Breast epithelium (tissue), 4 donors: Measurements from ENCODE around the gene TPCN2. TPM values are rescaled to one million over a fixed set of nuclear protein-coding genes. Genes with fewer than 3 reads are reported as not detected.

ENCODE experiments used
- DNase-seq, 2 donors: peaks; one replicate each; pipeline ENCODE4 v3.0.0-alpha.2; 2019; ENCODE audit warnings: low spot score in 2 of 2
- H3K27ac ChIP-seq, 2 donors: fragments of 200-600 bp; sonication (generic) in 1 of 2; one replicate each; pipeline ENCODE4 v1.5.1; 2016 to 2019; ENCODE audit warnings: mild to moderate bottlenecking in 1 of 2
- H3K27me3 ChIP-seq, 2 donors: fragments of 200-600 bp; sonication (generic) in 1 of 2; one replicate each; pipeline versions ENCODE4 v1.5.1 to v1.6.0; 2017 to 2019; ENCODE audit warnings: control low read depth in 1 of 2, mild to moderate bottlenecking in 1 of 2
- H3K36me3 ChIP-seq: fragments of 200-600 bp; one replicate; pipeline ENCODE4 v1.5.1; 2019
- H3K4me1 ChIP-seq, 2 donors: fragments of 200-600 bp; sonication (generic); one replicate each; pipeline ENCODE4 v1.5.1; 2016 to 2019; ENCODE audit warnings: control low read depth in 1 of 2
- H3K4me3 ChIP-seq, 3 donors: fragments of 200-600 bp; sonication (generic); 1 replicate in 2 of 3; 2 replicates in 1 of 3; pipeline ENCODE4 v1.5.1; 2016 to 2019; ENCODE audit warnings: mild to moderate bottlenecking in 3 of 3, moderate library complexity in 2 of 3
- H3K9me3 ChIP-seq, 2 donors: fragments of 200-600 bp; sonication (generic) in 1 of 2; one replicate each; pipeline ENCODE4 v1.5.1; 2016 to 2019; ENCODE audit warnings: control low read depth in 1 of 2
- POLR2A ChIP-seq: fragments of 450-650 bp; IDR thresholded peaks from one replicate; pipeline ENCODE4 v1.6.1; 2016; ENCODE audit warnings: antibody characterized with exemption, mild to moderate bottlenecking, moderate library complexity
- POLR2AphosphoS5 ChIP-seq, 3 donors: sonication (generic); formaldehyde crosslinking; IDR thresholded peaks; one replicate each; pipeline ENCODE4 v1.6.1; 2017; ENCODE audit warnings: antibody characterized with exemption in 3 of 3
- intact Hi-C: fragments of 100-400 bp; cut with DNase I; formaldehyde crosslinking; loops from one replicate; pipeline ENCODE4 v1.15.1; 2023; ENCODE audit warnings: low total_unique reads
- total RNA-seq, 3 donors: library from RNA; depleted of rRNA; stranded (reverse); fragments of >200 nt; gene quantifications; one replicate each; pipeline ENCODE4 v1.1.0, GENCODE V29; 2016
- TF ChIP-seq, protein P1 (sequence below), 3 donors: fragments of 450-650 bp; IDR thresholded peaks; one replicate each; pipeline ENCODE4 v1.5.1; 2016 to 2017; ENCODE audit warnings: antibody characterized with exemption in 3 of 3, mild to moderate bottlenecking in 3 of 3, moderate library complexity in 3 of 3

The TPCN2 gene
- total RNA-seq, 3 donors from 2014 or later = 13.0 to 18.0 (median 13.8) TPM

- Histone ChIP-seq H3K36me3 (no peaks in the 10 kb centered on the region), H3K27me3 (no peaks in the 10 kb centered on the region), H3K27ac (peak within 1 kb of the TSS; percentile 16 to 44), H3K4me1 (peaks cover 0 to 8% of the 10 kb centered on the region in 2 donors), H3K9me3 (no peaks in the 10 kb centered on the region), H3K4me3 (no peak within 1 kb of the TSS)
- TF ChIP-seq POLR2A = no peak
- TF ChIP-seq POLR2AphosphoS5 (IDR thresholded peaks at IDR 0.05) = no peak
- TF ChIP-seq, protein P1, sequence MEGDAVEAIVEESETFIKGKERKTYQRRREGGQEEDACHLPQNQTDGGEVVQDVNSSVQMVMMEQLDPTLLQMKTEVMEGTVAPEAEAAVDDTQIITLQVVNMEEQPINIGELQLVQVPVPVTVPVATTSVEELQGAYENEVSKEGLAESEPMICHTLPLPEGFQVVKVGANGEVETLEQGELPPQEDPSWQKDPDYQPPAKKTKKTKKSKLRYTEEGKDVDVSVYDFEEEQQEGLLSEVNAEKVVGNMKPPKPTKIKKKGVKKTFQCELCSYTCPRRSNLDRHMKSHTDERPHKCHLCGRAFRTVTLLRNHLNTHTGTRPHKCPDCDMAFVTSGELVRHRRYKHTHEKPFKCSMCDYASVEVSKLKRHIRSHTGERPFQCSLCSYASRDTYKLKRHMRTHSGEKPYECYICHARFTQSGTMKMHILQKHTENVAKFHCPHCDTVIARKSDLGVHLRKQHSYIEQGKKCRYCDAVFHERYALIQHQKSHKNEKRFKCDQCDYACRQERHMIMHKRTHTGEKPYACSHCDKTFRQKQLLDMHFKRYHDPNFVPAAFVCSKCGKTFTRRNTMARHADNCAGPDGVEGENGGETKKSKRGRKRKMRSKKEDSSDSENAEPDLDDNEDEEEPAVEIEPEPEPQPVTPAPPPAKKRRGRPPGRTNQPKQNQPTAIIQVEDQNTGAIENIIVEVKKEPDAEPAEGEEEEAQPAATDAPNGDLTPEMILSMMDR (IDR thresholded peaks at IDR 0.05) = no peak
- intact Hi-C loops = no loop called here
- DNase-seq = no peak
These were observed 106.8 kb downstream of the TPCN2 start, which contains the start of gene SMIM38 for GRCh38 chr11:69155302-69156234. SMIM38 (plus strand) TSS chr11:69155935; CDS start chr11:69157847, 1,912 bp downstream.

GRCh38 chr11:69156235-69156639 lies 107.5 kb downstream of the TPCN2 start:
- H3K27me3 ChIP-seq = no peaks in the 10 kb centered on the region
- intact Hi-C loops = no loop called here
- H3K27ac ChIP-seq = no peak overlapping the region
- no peak for DNase-seq
- no peak overlapping the region for H3K4me3 ChIP-seq
- peaks cover 0 to 8% of the 10 kb centered on the region in 2 donors for H3K4me1 ChIP-seq
- H3K36me3 ChIP-seq = no peaks in the 10 kb centered on the region
- H3K9me3 ChIP-seq = no peaks in the 10 kb centered on the region
- TF ChIP-seq POLR2A (no peak), POLR2AphosphoS5 (IDR thresholded peaks at IDR 0.05) (no peak)
- TF ChIP-seq, protein P1 (IDR thresholded peaks at IDR 0.05) = no peak

DNA sequence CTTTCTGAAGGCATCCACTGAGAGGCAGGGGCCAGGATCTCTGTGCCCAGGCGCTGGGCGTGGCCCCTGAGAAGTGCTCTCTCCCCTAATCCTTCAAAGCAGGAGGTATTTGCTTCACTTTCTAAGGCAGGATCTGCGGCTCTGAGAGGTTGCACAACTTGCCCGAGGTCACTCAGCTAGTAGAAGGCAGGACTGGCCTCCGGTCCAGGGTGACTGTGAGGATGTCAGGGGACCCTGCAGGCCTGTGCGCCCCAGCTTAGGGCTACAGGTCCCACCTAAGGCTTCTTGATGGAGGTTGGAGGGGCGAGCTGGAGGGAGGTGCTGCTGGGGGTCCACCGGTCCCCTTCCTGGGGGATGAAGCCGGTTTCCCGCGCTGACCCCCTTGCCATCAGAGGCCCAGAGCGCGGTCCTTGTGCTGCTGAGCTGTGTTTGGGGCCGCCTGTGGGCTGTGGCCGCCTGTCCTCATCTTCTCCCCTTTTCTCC lies 108.0 kb downstream of the TPCN2 start:
- H3K27me3 ChIP-seq = no peaks in the 10 kb centered on the region
- H3K9me3 ChIP-seq = no peaks in the 10 kb centered on the region
- intact Hi-C loops = no loop called here
- no peak for TF ChIP-seq POLR2AphosphoS5 (IDR thresholded peaks at IDR 0.05)
- TF ChIP-seq POLR2A = no peak
- TF ChIP-seq, protein P1 (IDR thresholded peaks at IDR 0.05) = no peak
- no peak for DNase-seq
- peaks cover 0 to 8% of the 10 kb centered on the region in 2 donors for H3K4me1 ChIP-seq
- no peaks in the 10 kb centered on the region for H3K36me3 ChIP-seq
- H3K27ac ChIP-seq = peak overlapping the region; percentile 16 to 44
- H3K4me3 ChIP-seq = peak overlapping the region in 2 of 3 donors; percentile 32 to 33

DNA sequence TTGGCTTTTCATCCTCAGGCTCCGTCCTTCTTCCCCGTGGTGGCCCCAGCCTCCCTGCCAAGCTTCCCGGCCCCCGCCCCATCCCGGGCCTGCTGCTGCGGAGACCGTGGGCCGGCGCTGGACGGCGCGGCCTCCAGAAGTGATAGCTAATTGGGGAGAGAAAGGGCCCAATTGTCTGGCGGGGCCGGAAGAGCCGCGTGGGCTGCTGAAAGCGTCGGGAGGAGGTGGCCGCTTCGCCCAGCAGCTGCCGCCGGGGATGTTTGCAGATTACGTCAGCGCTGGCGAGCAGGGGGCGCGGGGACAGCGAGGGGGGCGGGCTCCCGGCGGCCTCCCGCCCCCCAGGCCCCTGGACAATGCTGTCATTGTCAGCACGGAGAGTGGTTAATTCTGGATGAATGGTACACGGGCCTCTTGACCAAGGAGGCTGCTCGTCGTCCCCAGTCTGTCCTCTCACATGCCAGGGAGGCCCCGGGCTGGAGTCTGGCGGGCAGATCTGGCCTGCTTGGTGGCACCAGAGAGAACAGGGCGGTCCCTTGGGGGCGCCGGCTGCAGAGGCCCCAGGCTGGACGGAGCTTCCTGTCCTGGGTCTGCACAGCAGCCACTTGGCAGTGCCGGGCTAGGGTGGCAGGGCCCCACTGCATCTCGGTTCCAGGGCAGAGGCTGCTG lies 108.6 kb downstream of the TPCN2 start:
- H3K27me3 ChIP-seq = no peaks in the 10 kb centered on the region
- H3K36me3 ChIP-seq = no peaks in the 10 kb centered on the region
- no peaks in the 10 kb centered on the region for H3K9me3 ChIP-seq
- peak overlapping the region; percentile 16 to 44 for H3K27ac ChIP-seq
- TF ChIP-seq POLR2AphosphoS5 (IDR thresholded peaks at IDR 0.05) (no peak), POLR2A (no peak)
- TF ChIP-seq, protein P1 (IDR thresholded peaks at IDR 0.05) = no peak
- peak in 1 of 2 donors; percentile 56 for DNase-seq
- intact Hi-C loops = no loop called here
- H3K4me3 ChIP-seq = peak overlapping the region in 2 of 3 donors; percentile 32 to 33
- H3K4me1 ChIP-seq = peaks cover 0 to 8% of the 10 kb centered on the region in 2 donors
